K562 (cell line): ENCODE measurements around the gene MTA1. TPM values are rescaled to one million over a fixed set of nuclear protein-coding genes. Genes with fewer than 3 reads are reported as not detected.

Experiments used
- ATAC-seq: fragments of 200-7000 bp; cut with Tn5 transposase; 3 replicates; pipeline ENCODE4 v1.9.1; 2020; ENCODE audit warnings: moderate library complexity
- BruUV-seq: library from RNA; stranded (reverse); fragments of 400-500 nt; replicated peaks from 2 replicates; lab custom pipeline; 2021; lab: Mats Ljungman, UMichigan
- CTCF ChIA-PET: fragments of 300-600 bp; formaldehyde crosslinking; extraction: SDS; loops from one replicate; lab custom pipeline; 2021; ENCODE audit warnings: low intra/inter-chr PET ratio; lab: Yijun Ruan, JAX
- POLR2A ChIA-PET: fragments of 300-600, 350-650 bp; sonication (Branson Sonifier 250); formaldehyde crosslinking; extraction: SDS; loops from one replicate; lab custom pipeline; 2021; ENCODE audit warnings: antibody characterized with exemption, inconsistent platforms; lab: Yijun Ruan, JAX
- DNase-seq, 4 experiments: peaks; one replicate each; pipeline versions ENCODE4 v3.0.0 to v3.0.0-alpha.2; 2011 to 2018; ENCODE audit warnings: low spot score in 3 of 4, mixed read lengths in 3 of 4; ENCODE audit errors: extremely low read depth in 1 of 4
- FAIRE-seq: peaks from 2 replicates; lab custom pipeline; 2011; peaks lifted over from hg19 to GRCh38; lab: Jason Lieb, UNC
- H2AFZ ChIP-seq: 2 replicates; pipeline ENCODE4 v1.6.0; 2011; ENCODE audit warnings: low read depth, low read length, control low read depth, inconsistent platforms
- H3K27ac ChIP-seq: fragments of 200-600 bp; 3 replicates; pipeline ENCODE4 v1.8.0; 2011; ENCODE audit warnings: low read depth, mild to moderate bottlenecking, control low read depth, inconsistent platforms, low read length, moderate library complexity, mixed read lengths; ENCODE audit errors: extremely low read depth
- H3K27me3 ChIP-seq, 2 experiments: fragments of 300-600 bp in 1 of 2; 2 replicates in 1 of 2; 3 replicates in 1 of 2; pipeline versions ENCODE4 v1.6.0 to v1.8.0; 2011; ENCODE audit warnings: inconsistent platforms in 2 of 2, low read length in 2 of 2, mild to moderate bottlenecking in 1 of 2, mixed read lengths in 1 of 2, moderate library complexity in 1 of 2; ENCODE audit not compliant: control insufficient read depth in 2 of 2, insufficient read depth in 2 of 2
- H3K36me3 ChIP-seq: fragments of 300-600 bp; 3 replicates; pipeline ENCODE4 v1.8.0; 2011; ENCODE audit warnings: mild to moderate bottlenecking, low read length, inconsistent platforms; ENCODE audit not compliant: control insufficient read depth, insufficient read depth
- H3K4me1 ChIP-seq, 2 experiments: fragments of 200-600 bp in 1 of 2; replicated peaks in 1 of 2; 2 replicates in 1 of 2; 3 replicates in 1 of 2; pipeline versions ENCODE4 v1.5.1 to v1.8.0; 2011; ENCODE audit warnings: inconsistent platforms in 2 of 2, low read length in 2 of 2, mild to moderate bottlenecking in 1 of 2, mixed read lengths in 1 of 2, moderate library complexity in 1 of 2; ENCODE audit not compliant: control insufficient read depth in 2 of 2, insufficient read depth in 2 of 2
- H3K4me2 ChIP-seq: 2 replicates; pipeline ENCODE4 v1.6.1; 2011; ENCODE audit warnings: low read length, control low read depth, inconsistent platforms, mixed read lengths; ENCODE audit not compliant: insufficient read depth
- H3K4me3 ChIP-seq: fragments of 200-600 bp; sonication (generic), shearing (Covaris generic); 2 replicates; pipeline ENCODE4 v1.5.1; 2016; ENCODE audit warnings: control low read depth, inconsistent platforms
- H3K79me2 ChIP-seq: fragments of 200-600 bp; 3 replicates; pipeline ENCODE4 v1.8.0; 2011; ENCODE audit warnings: low read length, inconsistent platforms; ENCODE audit not compliant: control insufficient read depth, insufficient read depth
- H3K9ac ChIP-seq, 2 experiments: 2 replicates each; pipeline versions ENCODE4 v1.6.0 to v1.6.1; 2011; ENCODE audit warnings: low read depth in 2 of 2, low read length in 2 of 2, control low read depth in 1 of 2, inconsistent platforms in 1 of 2, mild to moderate bottlenecking in 1 of 2, mixed read lengths in 1 of 2; ENCODE audit not compliant: insufficient read depth in 1 of 2
- H3K9me1 ChIP-seq: one replicate; pipeline ENCODE4 v1.6.0; 2011; ENCODE audit warnings: inconsistent platforms, mild to moderate bottlenecking, low read length, moderate library complexity; ENCODE audit not compliant: control insufficient read depth, insufficient read depth
- H3K9me3 ChIP-seq: replicated peaks from 2 replicates; pipeline ENCODE4 v1.5.1; 2011; ENCODE audit warnings: low read depth, low read length, inconsistent platforms; ENCODE audit not compliant: control insufficient read depth, insufficient read depth
- H4K20me1 ChIP-seq: replicated peaks from 2 replicates; pipeline ENCODE4 v1.6.1; 2011; ENCODE audit warnings: low read length, inconsistent platforms, mixed read lengths; ENCODE audit not compliant: control insufficient read depth, insufficient read depth
- ATF7 ChIP-seq: fragments of 450-650 bp; IDR thresholded peaks from 2 replicates; pipeline ENCODE4 v1.7.1; 2014; ENCODE audit warnings: mild to moderate bottlenecking, moderate library complexity
- FOXK2 ChIP-seq, 2 experiments: fragments of 450-650 bp; IDR thresholded peaks in 1 of 2; conservative IDR thresholded peaks in 1 of 2; 2 replicates each; pipeline ENCODE4 v1.6.1; 2016; ENCODE audit warnings: low read depth in 2 of 2, mild to moderate bottlenecking in 1 of 2
- ILK ChIP-seq: fragments of 450-650 bp; IDR thresholded peaks from 2 replicates; pipeline ENCODE4 v1.6.1; 2016; ENCODE audit warnings: missing genetic modification characterization, low read depth, mild to moderate bottlenecking, missing compliant biosample characterization, moderate library complexity, borderline replicate concordance
- MEF2A ChIP-seq: IDR thresholded peaks from 2 replicates; pipeline ENCODE4 v1.6.1; 2011; ENCODE audit warnings: low read depth, mild to moderate bottlenecking, low read length, moderate library complexity; ENCODE audit not compliant: control insufficient read depth
- RFX1 ChIP-seq: fragments of 450-650 bp; IDR thresholded peaks from 2 replicates; pipeline ENCODE4 v1.6.1; 2016; ENCODE audit warnings: mild to moderate bottlenecking, moderate library complexity
- SREBF1 ChIP-seq: fragments of 150-350 bp; IDR thresholded peaks from 2 replicates; pipeline ENCODE4 v1.6.1; 2014; ENCODE audit warnings: antibody characterized with exemption, low read depth, low read length, borderline replicate concordance
- U2AF1 ChIP-seq: fragments of 200-400 bp; formaldehyde crosslinking; optimal IDR thresholded peaks from 2 replicates; pipeline ENCODE3; 2017; ENCODE audit warnings: mild to moderate bottlenecking, low read depth, low read length, moderate library complexity
- ZNF23 ChIP-seq: fragments of 250-450 bp; sonication (Bioruptor Pico); IDR thresholded peaks from 2 replicates; pipeline ENCODE4 v1.4.0; 2020; ENCODE audit warnings: mild to moderate bottlenecking
- ZNF717 ChIP-seq: fragments of 250-450 bp; sonication (Bioruptor Pico); IDR thresholded peaks from 2 replicates; pipeline ENCODE4 v1.5.0; 2021
- WGBS: fragments of 100-300 bp; shearing (Covaris generic); methylation state at CpG from one replicate; pipeline ENCODE4 v1.1.6; 2016; ENCODE audit warnings: low coverage, mixed read lengths; ENCODE audit not compliant: insufficient coverage; ENCODE audit errors: missing lambda C conversion rate; 5-methylcytosine and 5-hydroxymethylcytosine counted together
- in situ Hi-C: fragments of 300-500 bp; cut with MboI; formaldehyde crosslinking; loops from 4 replicates; pipeline ENCODE4 v1.15.0; 2018; ENCODE audit warnings: inconsistent platforms, mixed read lengths
- intact Hi-C: fragments of 100-400 bp; cut with micrococcal nuclease; formaldehyde crosslinking; loops from 2 replicates; pipeline ENCODE4 v1.14.2; 2022
- polyA plus RNA-seq, 8 experiments: library from polyadenylated mRNA; depleted of rRNA in 4 of 8; stranded (reverse) in 5 of 8; unstranded in 3 of 8; fragments of >200 nt; fragmentation: Nextera tagmentation in 2 of 8; fragmentation: Illumina TruSeq in 1 of 8; extraction: Ambion mirVana in 2 of 8; extraction: Trizol in 1 of 8; gene quantifications; 2 replicates each; pipeline versions ENCODE4 v1.2.1 to v1.2.3, GENCODE V29; 2011 to 2014; ENCODE audit warnings: inconsistent platforms in 1 of 8, missing spikeins in 1 of 8
- total RNA-seq, 7 experiments: library from RNA; depleted of rRNA in 6 of 7; stranded (reverse); fragments of >200 nt in 6 of 7; fragmentation: Illumina TruSeq in 2 of 7; extraction: Trizol in 2 of 7; gene quantifications; 2 replicates each; pipeline versions ENCODE4 v1.2.1 to v1.2.3, GENCODE V29; 2011 to 2021; ENCODE audit warnings: low replicate concordance in 1 of 7
- TF ChIP-seq, protein P1 (sequence below): fragments of 250-450 bp; sonication (Bioruptor Pico); IDR thresholded peaks from 2 replicates; pipeline ENCODE4 v1.8.0; 2022; ENCODE audit warnings: inconsistent platforms
- TF ChIP-seq, protein P2 (sequence below): fragments of 450-650 bp; formaldehyde crosslinking; IDR thresholded peaks from 2 replicates; pipeline ENCODE4 v1.4.0; 2020; ENCODE audit warnings: mild to moderate bottlenecking

The MTA1 gene
- total and polyA plus RNA-seq, 9 of the 15 experiments (the other 6 are each of a cell fraction or from before 2014, with no cell fraction given): 0.13 to 118 (median 32.3) TPM

DNA sequence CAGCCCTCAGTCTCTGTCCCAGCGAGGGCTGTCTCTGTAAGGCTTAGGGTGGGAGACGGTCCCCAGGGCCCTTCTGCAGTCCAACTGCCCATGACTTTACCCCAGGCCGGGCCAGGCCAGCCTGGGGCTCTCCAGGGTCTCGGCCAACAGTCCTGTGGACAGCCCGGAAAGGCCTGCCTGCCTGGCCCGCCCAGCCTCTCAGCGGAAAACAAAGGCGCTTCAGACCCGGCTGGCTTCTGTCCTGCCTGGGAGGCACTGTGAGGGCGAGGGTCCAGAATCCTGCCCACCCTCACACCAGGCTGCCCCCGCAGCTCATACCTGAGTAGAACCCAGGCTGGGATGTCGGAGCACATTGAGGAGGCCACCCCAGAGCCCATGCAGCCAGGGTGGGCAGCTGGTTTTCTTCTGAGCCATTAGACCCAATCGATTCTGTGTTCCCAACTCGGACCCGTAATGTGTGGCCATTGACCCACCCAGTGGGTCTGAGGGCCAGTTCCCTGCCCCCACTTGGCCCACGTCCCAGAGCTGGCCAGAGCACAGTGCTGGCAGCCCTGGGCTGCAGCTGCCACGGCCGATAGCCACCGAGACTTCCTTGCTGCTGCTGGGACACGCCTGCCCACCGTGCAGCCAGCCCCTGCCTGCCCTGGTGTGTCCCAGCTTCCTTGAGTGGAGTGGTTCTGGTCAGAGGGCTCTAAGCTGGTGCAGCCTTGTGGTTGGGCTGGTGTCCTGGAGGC lies 56.6 kb downstream of the MTA1 start:
- no peak overlapping the region for H3K27ac ChIP-seq
- H3K4me3 ChIP-seq: no peak overlapping the region
- H3K9me1 ChIP-seq: no peaks in the 10 kb centered on the region
- no peaks in the 10 kb centered on the region for H3K9me3 ChIP-seq
- no TSS peak for BruUV-seq
- no peak overlapping the region; a peak in 1 of 4 replicates for H3K9ac ChIP-seq
- intact Hi-C loops: loop anchor here (10.0 kb wide), 1 partner anchor 49 kb away; the partner anchor contains the start of gene TMEM121
- H2AFZ ChIP-seq: no peak overlapping the region
- H3K4me2 ChIP-seq: no peak overlapping the region
- ATAC-seq (no peak), DNase-seq (no peak), FAIRE-seq (no peak)
- H3K36me3 ChIP-seq: no peaks in the 10 kb centered on the region
- H4K20me1 ChIP-seq: no peaks in the 10 kb centered on the region; the same call in 1 of the 2 replicates
- peaks cover 0 to 7% of the 10 kb centered on the region in 2 experiments; a peak in 1 of 5 replicates for H3K27me3 ChIP-seq
- in situ Hi-C loops: no loop called here
- POLR2A ChIA-PET: no interaction called here
- no peaks in the 10 kb centered on the region for H3K79me2 ChIP-seq
- peaks cover 0 to 92% of the 10 kb centered on the region in 2 experiments; a peak in 4 of 5 replicates for H3K4me1 ChIP-seq
- TF ChIP-seq SREBF1 (no peak), ZNF717 (CRISPR knock-in tag) (no peak), ZNF23 (CRISPR knock-in tag) (no peak), RFX1 (no peak), ATF7 (no peak), ILK (tag) (no peak), MEF2A (no peak), FOXK2 (conservative IDR thresholded peaks at IDR 0.05 in 1 of 2, IDR thresholded peaks at IDR 0.05 in 1 of 2; ENCODE audit: low read depth in 2 of 2) (no peak), U2AF1 (no peak)
- TF ChIP-seq, protein P1, sequence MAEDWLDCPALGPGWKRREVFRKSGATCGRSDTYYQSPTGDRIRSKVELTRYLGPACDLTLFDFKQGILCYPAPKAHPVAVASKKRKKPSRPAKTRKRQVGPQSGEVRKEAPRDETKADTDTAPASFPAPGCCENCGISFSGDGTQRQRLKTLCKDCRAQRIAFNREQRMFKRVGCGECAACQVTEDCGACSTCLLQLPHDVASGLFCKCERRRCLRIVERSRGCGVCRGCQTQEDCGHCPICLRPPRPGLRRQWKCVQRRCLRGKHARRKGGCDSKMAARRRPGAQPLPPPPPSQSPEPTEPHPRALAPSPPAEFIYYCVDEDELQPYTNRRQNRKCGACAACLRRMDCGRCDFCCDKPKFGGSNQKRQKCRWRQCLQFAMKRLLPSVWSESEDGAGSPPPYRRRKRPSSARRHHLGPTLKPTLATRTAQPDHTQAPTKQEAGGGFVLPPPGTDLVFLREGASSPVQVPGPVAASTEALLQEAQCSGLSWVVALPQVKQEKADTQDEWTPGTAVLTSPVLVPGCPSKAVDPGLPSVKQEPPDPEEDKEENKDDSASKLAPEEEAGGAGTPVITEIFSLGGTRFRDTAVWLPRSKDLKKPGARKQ (CRISPR knock-in tag): no peak
- TF ChIP-seq, protein P2, sequence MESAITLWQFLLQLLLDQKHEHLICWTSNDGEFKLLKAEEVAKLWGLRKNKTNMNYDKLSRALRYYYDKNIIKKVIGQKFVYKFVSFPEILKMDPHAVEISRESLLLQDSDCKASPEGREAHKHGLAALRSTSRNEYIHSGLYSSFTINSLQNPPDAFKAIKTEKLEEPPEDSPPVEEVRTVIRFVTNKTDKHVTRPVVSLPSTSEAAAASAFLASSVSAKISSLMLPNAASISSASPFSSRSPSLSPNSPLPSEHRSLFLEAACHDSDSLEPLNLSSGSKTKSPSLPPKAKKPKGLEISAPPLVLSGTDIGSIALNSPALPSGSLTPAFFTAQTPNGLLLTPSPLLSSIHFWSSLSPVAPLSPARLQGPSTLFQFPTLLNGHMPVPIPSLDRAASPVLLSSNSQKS: no peak
- CTCF ChIA-PET: no interaction called here
- 48% methylated on average over 4 of the region's 21 CpGs for WGBS
